HepG2 (cell line): ENCODE measurements around the gene COL27A1. TPM values are rescaled to one million over a fixed set of nuclear protein-coding genes. Genes with fewer than 3 reads are reported as not detected.
A peak's percentile ranks its signal among the peaks of the same experiment; 100 is the strongest.

ENCODE experiments used
- ATAC-seq: fragments of 200-7000 bp; cut with Tn5 transposase; 3 replicates; pipeline ENCODE4 v1.9.1; 2020; ENCODE audit warnings: mild to moderate bottlenecking, moderate library complexity
- BruUV-seq: library from RNA; stranded (reverse); fragments of 400-500 nt; replicated peaks from 2 replicates; lab custom pipeline; 2021; lab: Mats Ljungman, UMichigan
- CTCF ChIA-PET: fragments of 300-600 bp; formaldehyde crosslinking; extraction: SDS; loops from one replicate; lab custom pipeline; 2021; ENCODE audit warnings: low total read pairs, inconsistent platforms, low intra/inter-chr PET ratio; lab: Yijun Ruan, JAX
- POLR2A ChIA-PET: fragments of 350-600 bp; sonication (Branson Sonifier 250); formaldehyde crosslinking; loops from one replicate; lab custom pipeline; 2020; ENCODE audit warnings: antibody characterized with exemption, inconsistent platforms; lab: Yijun Ruan, JAX
- DNase-seq: peaks from one replicate; pipeline ENCODE4 v3.0.0-alpha.2; 2015; ENCODE audit warnings: low spot score
- FAIRE-seq: peaks from 3 replicates; lab custom pipeline; 2011; peaks lifted over from hg19 to GRCh38; lab: Jason Lieb, UNC
- H2AFZ ChIP-seq: one replicate; pipeline ENCODE4 v1.6.1; 2011; ENCODE audit warnings: low read length, inconsistent platforms
- H3K27ac ChIP-seq: fragments of 300-600 bp; 3 replicates; pipeline ENCODE4 v1.8.0; 2011; ENCODE audit warnings: mixed run types, mild to moderate bottlenecking, mixed read lengths, low read length, inconsistent platforms; ENCODE audit not compliant: insufficient read depth; ENCODE audit errors: extremely low read length
- H3K27me3 ChIP-seq, 2 experiments: fragments of 200-600 bp in 1 of 2; 2 replicates in 1 of 2; 3 replicates in 1 of 2; pipeline versions ENCODE4 v1.6.0 to v1.8.0; 2011; ENCODE audit warnings: low read length in 2 of 2, mild to moderate bottlenecking in 2 of 2, moderate library complexity in 2 of 2, inconsistent platforms in 1 of 2; ENCODE audit not compliant: insufficient read depth in 2 of 2, control insufficient read depth in 1 of 2
- H3K36me3 ChIP-seq, 2 experiments: fragments of 200-600 bp in 1 of 2; replicated peaks in 1 of 2; 2 replicates in 1 of 2; 3 replicates in 1 of 2; pipeline versions ENCODE4 v1.5.1 to v1.8.0; 2011; ENCODE audit warnings: low read length in 2 of 2, inconsistent platforms in 1 of 2; ENCODE audit not compliant: insufficient read depth in 2 of 2, control insufficient read depth in 1 of 2
- H3K4me1 ChIP-seq: 2 replicates; pipeline ENCODE4 v1.5.1; 2012; ENCODE audit warnings: low read length, inconsistent platforms; ENCODE audit not compliant: insufficient read depth
- H3K4me2 ChIP-seq: 2 replicates; pipeline ENCODE4 v1.6.0; 2011; ENCODE audit warnings: low read depth, low read length, inconsistent platforms
- H3K4me3 ChIP-seq, 3 experiments: fragments of 200-600 bp in 1 of 3; sonication (generic), shearing (Covaris generic) in 1 of 3; replicated peaks in 1 of 3; 2 replicates each; pipeline ENCODE4 v1.5.1; 2011 to 2016; ENCODE audit warnings: low read length in 3 of 3, inconsistent platforms in 2 of 3, low read depth in 2 of 3, mild to moderate bottlenecking in 2 of 3, control low read depth in 1 of 3, mixed read lengths in 1 of 3; ENCODE audit not compliant: insufficient read depth in 1 of 3
- H3K79me2 ChIP-seq: one replicate; pipeline ENCODE4 v1.6.1; 2011; ENCODE audit warnings: low read length, inconsistent platforms; ENCODE audit not compliant: insufficient read depth
- H3K9ac ChIP-seq: 2 replicates; pipeline ENCODE4 v1.6.0; 2011; ENCODE audit warnings: mild to moderate bottlenecking, low read depth, low read length, inconsistent platforms; ENCODE audit not compliant: insufficient read depth
- H3K9me3 ChIP-seq: 2 replicates; pipeline ENCODE4 v1.5.1; 2012; ENCODE audit warnings: mild to moderate bottlenecking, low read length
- H4K20me1 ChIP-seq: 2 replicates; pipeline ENCODE4 v1.6.0; 2011; ENCODE audit warnings: inconsistent platforms, mild to moderate bottlenecking, low read length, moderate library complexity; ENCODE audit not compliant: insufficient read depth
- AGO2 ChIP-seq: fragments of 200-400 bp; formaldehyde crosslinking; optimal IDR thresholded peaks from 2 replicates; pipeline ENCODE3; 2017; ENCODE audit warnings: mild to moderate bottlenecking, low read depth, low read length, moderate library complexity
- LBX2 ChIP-seq: sonication (generic); formaldehyde crosslinking; IDR thresholded peaks from 2 replicates; pipeline ENCODE4 v1.5.0; 2020; ENCODE audit warnings: missing genetic modification reagents, mild to moderate bottlenecking, borderline replicate concordance
- PTBP1 ChIP-seq: fragments of 200-400 bp; formaldehyde crosslinking; IDR thresholded peaks from 2 replicates; pipeline ENCODE4 v1.6.1; 2018; ENCODE audit warnings: low read length, low read depth; ENCODE audit not compliant: poor library complexity, severe bottlenecking
- ZBTB40 ChIP-seq, 2 experiments: fragments of 450-650 bp in 1 of 2; sonication (generic) in 1 of 2; formaldehyde crosslinking in 1 of 2; IDR thresholded peaks; 2 replicates each; pipeline versions ENCODE4 v1.6.1 to v1.8.0; 2016 to 2022; ENCODE audit warnings: antibody characterized with exemption in 1 of 2, mild to moderate bottlenecking in 1 of 2, missing genetic modification reagents in 1 of 2
- WGBS: methylation state at CpG from one replicate; pipeline ENCODE4 v1.1.6; 2017; ENCODE audit warnings: low lambda C conversion rate; 5-methylcytosine and 5-hydroxymethylcytosine counted together
- in situ Hi-C: cut with HindIII; loops from 2 replicates; pipeline ENCODE4 v1.10.0; 2017; ENCODE audit warnings: low pct_unique_long_range_greater_than_20kb; ENCODE audit not compliant: extremely low pct_ligation_motif_present
- intact Hi-C: fragments of 100-400 bp; cut with micrococcal nuclease; formaldehyde crosslinking; loops from one replicate; pipeline ENCODE4 v1.10.0; 2022; ENCODE audit not compliant: unreplicated experiment
- polyA plus RNA-seq, 8 experiments: library from polyadenylated mRNA; depleted of rRNA in 3 of 8; stranded (reverse) in 7 of 8; unstranded in 1 of 8; fragments of >200 nt; fragmentation: Illumina TruSeq in 4 of 8; extraction: Trizol in 4 of 8; gene quantifications; 2 replicates each; pipeline versions ENCODE4 v1.2.1 to v1.2.3, GENCODE V29; 2011 to 2016; ENCODE audit warnings: low read depth in 4 of 8, missing spikeins in 1 of 8, mixed read lengths in 1 of 8; ENCODE audit not compliant: insufficient read depth in 1 of 8
- total RNA-seq, 5 experiments: library from RNA; depleted of rRNA; stranded (reverse); fragments of >200 nt; fragmentation: Illumina TruSeq; extraction: Trizol; gene quantifications; 2 replicates each; pipeline ENCODE4 v1.2.3, GENCODE V29; 2016; ENCODE audit warnings: low read depth in 1 of 5
- TF ChIP-seq, protein P1 (sequence below): sonication (generic); formaldehyde crosslinking; IDR thresholded peaks from 2 replicates; pipeline ENCODE4 v1.9.0; 2021; ENCODE audit warnings: missing genetic modification reagents, borderline replicate concordance
- TF ChIP-seq, protein P2 (sequence below): sonication (generic); formaldehyde crosslinking; conservative IDR thresholded peaks from 2 replicates; pipeline ENCODE4 v1.8.0; 2022; ENCODE audit warnings: low read depth, missing genetic modification reagents

Gene COL27A1
- total and polyA plus RNA-seq, 2 of the 13 experiments (the other 11 are each of a cell fraction or from before 2014, with no cell fraction given): 71.3 to 89.1 TPM

DNA sequence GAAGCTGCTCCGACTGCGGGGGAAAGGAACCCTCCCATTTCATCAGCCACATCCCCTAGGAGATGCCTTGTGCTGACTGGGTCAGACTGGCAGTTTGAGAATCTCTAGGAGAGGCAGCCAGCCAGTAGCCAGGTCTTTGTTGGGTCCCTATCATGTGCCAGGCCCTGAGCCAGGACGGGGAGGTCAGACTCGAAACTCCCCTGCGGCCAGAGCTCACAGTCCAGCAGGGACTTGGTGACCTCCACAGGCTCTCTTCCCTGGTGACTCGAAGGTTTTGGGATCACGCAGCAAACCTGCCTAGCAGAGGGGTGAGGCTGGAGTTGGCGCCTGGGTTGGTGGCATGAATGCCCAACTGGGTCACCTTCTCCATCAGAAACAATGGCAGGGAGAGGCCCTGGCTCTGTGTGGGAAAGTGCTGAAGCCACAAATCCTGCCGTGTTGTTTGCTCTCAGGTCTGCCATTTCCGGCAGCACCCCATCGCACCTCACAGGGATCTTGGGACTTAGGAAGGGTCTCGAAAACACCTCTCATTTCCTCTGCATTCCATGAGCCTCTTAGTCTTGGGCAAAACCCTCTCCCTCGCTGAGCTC is 153.1 kb downstream of the COL27A1 start:
- Histone ChIP-seq H3K9ac (no peak overlapping the region), H3K36me3 (peaks cover 39 to 70% of the 10 kb centered on the region in 2 experiments), H3K27ac (no peak overlapping the region), H3K4me3 (no peak overlapping the region), H2AFZ (no peak overlapping the region), H3K27me3 (no peaks in the 10 kb centered on the region), H4K20me1 (no peaks in the 10 kb centered on the region), H3K4me1 (peaks cover 13% of the 10 kb centered on the region), H3K9me3 (no peaks in the 10 kb centered on the region), H3K4me2 (no peak overlapping the region), H3K79me2 (no peaks in the 10 kb centered on the region)
- DNase-seq (no peak), ATAC-seq (no peak), FAIRE-seq (no peak)
- TF ChIP-seq LBX2 (CRISPR knock-in tag) (no peak), PTBP1 (no peak), AGO2 (peak; percentile 36), ZBTB40 (IDR thresholded peaks at IDR 0.05) (no peak), ZBTB40 (CRISPR knock-in tag; IDR thresholded peaks at IDR 0.05) (peak; percentile 13; the same call in 1 of the 2 replicates)
- TF ChIP-seq, protein P1, sequence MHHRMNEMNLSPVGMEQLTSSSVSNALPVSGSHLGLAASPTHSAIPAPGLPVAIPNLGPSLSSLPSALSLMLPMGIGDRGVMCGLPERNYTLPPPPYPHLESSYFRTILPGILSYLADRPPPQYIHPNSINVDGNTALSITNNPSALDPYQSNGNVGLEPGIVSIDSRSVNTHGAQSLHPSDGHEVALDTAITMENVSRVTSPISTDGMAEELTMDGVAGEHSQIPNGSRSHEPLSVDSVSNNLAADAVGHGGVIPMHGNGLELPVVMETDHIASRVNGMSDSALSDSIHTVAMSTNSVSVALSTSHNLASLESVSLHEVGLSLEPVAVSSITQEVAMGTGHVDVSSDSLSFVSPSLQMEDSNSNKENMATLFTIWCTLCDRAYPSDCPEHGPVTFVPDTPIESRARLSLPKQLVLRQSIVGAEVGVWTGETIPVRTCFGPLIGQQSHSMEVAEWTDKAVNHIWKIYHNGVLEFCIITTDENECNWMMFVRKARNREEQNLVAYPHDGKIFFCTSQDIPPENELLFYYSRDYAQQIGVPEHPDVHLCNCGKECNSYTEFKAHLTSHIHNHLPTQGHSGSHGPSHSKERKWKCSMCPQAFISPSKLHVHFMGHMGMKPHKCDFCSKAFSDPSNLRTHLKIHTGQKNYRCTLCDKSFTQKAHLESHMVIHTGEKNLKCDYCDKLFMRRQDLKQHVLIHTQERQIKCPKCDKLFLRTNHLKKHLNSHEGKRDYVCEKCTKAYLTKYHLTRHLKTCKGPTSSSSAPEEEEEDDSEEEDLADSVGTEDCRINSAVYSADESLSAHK (CRISPR knock-in tag): no peak
- TF ChIP-seq, protein P2, sequence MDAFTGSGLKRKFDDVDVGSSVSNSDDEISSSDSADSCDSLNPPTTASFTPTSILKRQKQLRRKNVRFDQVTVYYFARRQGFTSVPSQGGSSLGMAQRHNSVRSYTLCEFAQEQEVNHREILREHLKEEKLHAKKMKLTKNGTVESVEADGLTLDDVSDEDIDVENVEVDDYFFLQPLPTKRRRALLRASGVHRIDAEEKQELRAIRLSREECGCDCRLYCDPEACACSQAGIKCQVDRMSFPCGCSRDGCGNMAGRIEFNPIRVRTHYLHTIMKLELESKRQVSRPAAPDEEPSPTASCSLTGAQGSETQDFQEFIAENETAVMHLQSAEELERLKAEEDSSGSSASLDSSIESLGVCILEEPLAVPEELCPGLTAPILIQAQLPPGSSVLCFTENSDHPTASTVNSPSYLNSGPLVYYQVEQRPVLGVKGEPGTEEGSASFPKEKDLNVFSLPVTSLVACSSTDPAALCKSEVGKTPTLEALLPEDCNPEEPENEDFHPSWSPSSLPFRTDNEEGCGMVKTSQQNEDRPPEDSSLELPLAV (CRISPR knock-in tag): 0 out of 2 replicates have a peak, but pooled peaks have one; percentile 40
- POLR2A ChIA-PET: no interaction called here
- 95% methylated on average over 8 of the region's 13 CpGs for WGBS
- CTCF ChIA-PET: no interaction called here
- no TSS peak for BruUV-seq
- intact Hi-C loops (no loop called here), in situ Hi-C loops (no loop called here)
